Fibroblast of villous mesenchyme (primary cell): ENCODE results near the gene AP1M1. TPM values are rescaled to one million over a fixed set of nuclear protein-coding genes. Genes with fewer than 3 reads are reported as not detected.

Experiments
- DNase-seq: peaks from one replicate; pipeline ENCODE4 v3.0.0-alpha.2; 2010; ENCODE audit warnings: low read depth
- H3K4me3 ChIP-seq: 2 replicates; pipeline ENCODE4 v1.5.1; 2011; ENCODE audit warnings: low read depth, mild to moderate bottlenecking, low read length
- CTCF ChIP-seq: IDR thresholded peaks from 2 replicates; pipeline ENCODE4 v1.5.1; 2012; ENCODE audit warnings: low read depth, mild to moderate bottlenecking, low read length; ENCODE audit not compliant: insufficient read depth
- total RNA-seq: library from RNA; depleted of rRNA; stranded (reverse); fragments of >200 nt; gene quantifications from 2 replicates; pipeline ENCODE4 v1.2.3, GENCODE V29; 2012

AP1M1 gene
- total RNA-seq, 1 donor, result 78.6 TPM

- DNase-seq, result no peak
- TF ChIP-seq CTCF, result no peak
- H3K4me3 ChIP-seq, result no peak overlapping the region
Measured at GRCh38 chr19:16265890-16266585, 68.3 kb downstream of the AP1M1 start.

- no peak overlapping the region for H3K4me3 ChIP-seq
- DNase-seq, result no peak
- no peak for TF ChIP-seq CTCF
Measured at GRCh38 chr19:16266586-16266942, 68.9 kb downstream of the AP1M1 start.

- DNase-seq, result no peak
- no peak for TF ChIP-seq CTCF
- no peak overlapping the region for H3K4me3 ChIP-seq
Measured at GRCh38 chr19:16268676-16269319, 71.1 kb downstream of the AP1M1 start.

GRCh38 chr19:16272945-16273344 lies 75.2 kb downstream of the AP1M1 start:
- no peak for TF ChIP-seq CTCF
- DNase-seq, result no peak
- H3K4me3 ChIP-seq, result no peak overlapping the region

GRCh38 chr19:16274447-16274846 lies 76.7 kb downstream of the AP1M1 start:
- DNase-seq, result peak; percentile 40
- no peak for TF ChIP-seq CTCF
- no peak overlapping the region for H3K4me3 ChIP-seq

- DNase-seq, result no peak
Measured at GRCh38 chr19:16280306-16280705, 82.6 kb downstream of the AP1M1 start.

More at GRCh38 chr19:16280306-16280705, 82.6 kb downstream of the AP1M1 start:
- TF ChIP-seq CTCF, result no peak
- H3K4me3 ChIP-seq, result no peak overlapping the region
